Measurements from ENCODE around the gene FYB1.

DNA sequence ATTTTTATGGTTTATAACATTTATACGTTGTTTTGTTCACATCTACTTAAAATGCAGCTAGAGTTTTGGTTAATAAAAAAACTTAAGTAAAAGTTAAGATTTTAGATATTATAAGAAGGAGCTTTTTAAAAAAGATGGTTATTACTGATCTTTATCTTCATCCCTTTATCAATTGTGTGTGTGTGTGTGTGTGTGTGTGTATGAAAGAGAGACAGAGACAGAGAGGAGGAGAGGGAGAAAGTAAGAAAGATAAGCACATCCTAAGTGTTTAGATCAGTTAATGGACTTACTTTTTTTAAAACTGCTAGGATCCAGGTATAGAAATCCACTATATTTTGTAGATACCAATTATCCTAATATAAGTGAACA lies 99.3 kb downstream of the FYB1 start:
- TF ChIP-seq, protein P1, sequence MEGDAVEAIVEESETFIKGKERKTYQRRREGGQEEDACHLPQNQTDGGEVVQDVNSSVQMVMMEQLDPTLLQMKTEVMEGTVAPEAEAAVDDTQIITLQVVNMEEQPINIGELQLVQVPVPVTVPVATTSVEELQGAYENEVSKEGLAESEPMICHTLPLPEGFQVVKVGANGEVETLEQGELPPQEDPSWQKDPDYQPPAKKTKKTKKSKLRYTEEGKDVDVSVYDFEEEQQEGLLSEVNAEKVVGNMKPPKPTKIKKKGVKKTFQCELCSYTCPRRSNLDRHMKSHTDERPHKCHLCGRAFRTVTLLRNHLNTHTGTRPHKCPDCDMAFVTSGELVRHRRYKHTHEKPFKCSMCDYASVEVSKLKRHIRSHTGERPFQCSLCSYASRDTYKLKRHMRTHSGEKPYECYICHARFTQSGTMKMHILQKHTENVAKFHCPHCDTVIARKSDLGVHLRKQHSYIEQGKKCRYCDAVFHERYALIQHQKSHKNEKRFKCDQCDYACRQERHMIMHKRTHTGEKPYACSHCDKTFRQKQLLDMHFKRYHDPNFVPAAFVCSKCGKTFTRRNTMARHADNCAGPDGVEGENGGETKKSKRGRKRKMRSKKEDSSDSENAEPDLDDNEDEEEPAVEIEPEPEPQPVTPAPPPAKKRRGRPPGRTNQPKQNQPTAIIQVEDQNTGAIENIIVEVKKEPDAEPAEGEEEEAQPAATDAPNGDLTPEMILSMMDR (IDR thresholded peaks at IDR 0.05): no peak
- TF ChIP-seq POLR2A (IDR thresholded peaks at IDR 0.05): no peak

All from heart left ventricle (tissue), 13 donors.